K562 (cell line): ENCODE results near the gene ZDHHC11B. TPM values are rescaled to one million over a fixed set of nuclear protein-coding genes. Genes with fewer than 3 reads are reported as not detected.

Source experiments
- ATAC-seq: fragments of 200-7000 bp; cut with Tn5 transposase; 3 replicates; pipeline ENCODE4 v1.9.1; 2020; ENCODE audit warnings: moderate library complexity
- BruUV-seq: library from RNA; stranded (reverse); fragments of 400-500 nt; replicated peaks from 2 replicates; lab custom pipeline; 2021; lab: Mats Ljungman, UMichigan
- CTCF ChIA-PET: fragments of 300-600 bp; formaldehyde crosslinking; extraction: SDS; loops from one replicate; lab custom pipeline; 2021; ENCODE audit warnings: low intra/inter-chr PET ratio; lab: Yijun Ruan, JAX
- POLR2A ChIA-PET: fragments of 300-600, 350-650 bp; sonication (Branson Sonifier 250); formaldehyde crosslinking; extraction: SDS; loops from one replicate; lab custom pipeline; 2021; ENCODE audit warnings: antibody characterized with exemption, inconsistent platforms; lab: Yijun Ruan, JAX
- DNase-seq, 4 experiments: peaks; one replicate each; pipeline versions ENCODE4 v3.0.0 to v3.0.0-alpha.2; 2011 to 2018; ENCODE audit warnings: low spot score in 3 of 4, mixed read lengths in 3 of 4; ENCODE audit errors: extremely low read depth in 1 of 4
- FAIRE-seq: peaks from 2 replicates; lab custom pipeline; 2011; peaks lifted over from hg19 to GRCh38; lab: Jason Lieb, UNC
- H2AFZ ChIP-seq: 2 replicates; pipeline ENCODE4 v1.6.0; 2011; ENCODE audit warnings: low read depth, low read length, control low read depth, inconsistent platforms
- H3K27ac ChIP-seq: fragments of 200-600 bp; 3 replicates; pipeline ENCODE4 v1.8.0; 2011; ENCODE audit warnings: low read depth, mild to moderate bottlenecking, control low read depth, inconsistent platforms, low read length, moderate library complexity, mixed read lengths; ENCODE audit errors: extremely low read depth
- H3K27me3 ChIP-seq, 2 experiments: fragments of 300-600 bp in 1 of 2; 2 replicates in 1 of 2; 3 replicates in 1 of 2; pipeline versions ENCODE4 v1.6.0 to v1.8.0; 2011; ENCODE audit warnings: inconsistent platforms in 2 of 2, low read length in 2 of 2, mild to moderate bottlenecking in 1 of 2, mixed read lengths in 1 of 2, moderate library complexity in 1 of 2; ENCODE audit not compliant: control insufficient read depth in 2 of 2, insufficient read depth in 2 of 2
- H3K36me3 ChIP-seq: fragments of 300-600 bp; 3 replicates; pipeline ENCODE4 v1.8.0; 2011; ENCODE audit warnings: mild to moderate bottlenecking, low read length, inconsistent platforms; ENCODE audit not compliant: control insufficient read depth, insufficient read depth
- H3K4me1 ChIP-seq, 2 experiments: fragments of 200-600 bp in 1 of 2; replicated peaks in 1 of 2; 2 replicates in 1 of 2; 3 replicates in 1 of 2; pipeline versions ENCODE4 v1.5.1 to v1.8.0; 2011; ENCODE audit warnings: inconsistent platforms in 2 of 2, low read length in 2 of 2, mild to moderate bottlenecking in 1 of 2, mixed read lengths in 1 of 2, moderate library complexity in 1 of 2; ENCODE audit not compliant: control insufficient read depth in 2 of 2, insufficient read depth in 2 of 2
- H3K4me2 ChIP-seq: 2 replicates; pipeline ENCODE4 v1.6.1; 2011; ENCODE audit warnings: low read length, control low read depth, inconsistent platforms, mixed read lengths; ENCODE audit not compliant: insufficient read depth
- H3K4me3 ChIP-seq: fragments of 200-600 bp; sonication (generic), shearing (Covaris generic); 2 replicates; pipeline ENCODE4 v1.5.1; 2016; ENCODE audit warnings: control low read depth, inconsistent platforms
- H3K79me2 ChIP-seq: fragments of 200-600 bp; 3 replicates; pipeline ENCODE4 v1.8.0; 2011; ENCODE audit warnings: low read length, inconsistent platforms; ENCODE audit not compliant: control insufficient read depth, insufficient read depth
- H3K9ac ChIP-seq, 2 experiments: 2 replicates each; pipeline versions ENCODE4 v1.6.0 to v1.6.1; 2011; ENCODE audit warnings: low read depth in 2 of 2, low read length in 2 of 2, control low read depth in 1 of 2, inconsistent platforms in 1 of 2, mild to moderate bottlenecking in 1 of 2, mixed read lengths in 1 of 2; ENCODE audit not compliant: insufficient read depth in 1 of 2
- H3K9me1 ChIP-seq: one replicate; pipeline ENCODE4 v1.6.0; 2011; ENCODE audit warnings: inconsistent platforms, mild to moderate bottlenecking, low read length, moderate library complexity; ENCODE audit not compliant: control insufficient read depth, insufficient read depth
- H3K9me3 ChIP-seq: replicated peaks from 2 replicates; pipeline ENCODE4 v1.5.1; 2011; ENCODE audit warnings: low read depth, low read length, inconsistent platforms; ENCODE audit not compliant: control insufficient read depth, insufficient read depth
- H4K20me1 ChIP-seq: replicated peaks from 2 replicates; pipeline ENCODE4 v1.6.1; 2011; ENCODE audit warnings: low read length, inconsistent platforms, mixed read lengths; ENCODE audit not compliant: control insufficient read depth, insufficient read depth
- ELF2 ChIP-seq: fragments of 250-450 bp; sonication (Bioruptor Pico); IDR thresholded peaks from 2 replicates; pipeline ENCODE4 v1.5.0; 2021; ENCODE audit warnings: mild to moderate bottlenecking
- POLR2G ChIP-seq: fragments of 200-400 bp; formaldehyde crosslinking; IDR thresholded peaks from 2 replicates; pipeline ENCODE4 v1.6.1; 2017; ENCODE audit warnings: low read depth, mild to moderate bottlenecking, antibody characterized with exemption, low read length, moderate library complexity
- SLC30A9 ChIP-seq: fragments of 250-450 bp; sonication (Bioruptor Pico); IDR thresholded peaks from 2 replicates; pipeline ENCODE4 v1.8.0; 2022; ENCODE audit warnings: mild to moderate bottlenecking, moderate library complexity
- WGBS: fragments of 100-300 bp; shearing (Covaris generic); methylation state at CpG from one replicate; pipeline ENCODE4 v1.1.6; 2016; ENCODE audit warnings: low coverage, mixed read lengths; ENCODE audit not compliant: insufficient coverage; ENCODE audit errors: missing lambda C conversion rate; 5-methylcytosine and 5-hydroxymethylcytosine counted together
- in situ Hi-C: fragments of 300-500 bp; cut with MboI; formaldehyde crosslinking; loops from 4 replicates; pipeline ENCODE4 v1.15.0; 2018; ENCODE audit warnings: inconsistent platforms, mixed read lengths
- intact Hi-C: fragments of 100-400 bp; cut with micrococcal nuclease; formaldehyde crosslinking; loops from 2 replicates; pipeline ENCODE4 v1.14.2; 2022
- polyA plus RNA-seq, 8 experiments: library from polyadenylated mRNA; depleted of rRNA in 4 of 8; stranded (reverse) in 5 of 8; unstranded in 3 of 8; fragments of >200 nt; fragmentation: Nextera tagmentation in 2 of 8; fragmentation: Illumina TruSeq in 1 of 8; extraction: Ambion mirVana in 2 of 8; extraction: Trizol in 1 of 8; gene quantifications; 2 replicates each; pipeline versions ENCODE4 v1.2.1 to v1.2.3, GENCODE V29; 2011 to 2014; ENCODE audit warnings: inconsistent platforms in 1 of 8, missing spikeins in 1 of 8
- total RNA-seq, 7 experiments: library from RNA; depleted of rRNA in 6 of 7; stranded (reverse); fragments of >200 nt in 6 of 7; fragmentation: Illumina TruSeq in 2 of 7; extraction: Trizol in 2 of 7; gene quantifications; 2 replicates each; pipeline versions ENCODE4 v1.2.1 to v1.2.3, GENCODE V29; 2011 to 2021; ENCODE audit warnings: low replicate concordance in 1 of 7

The ZDHHC11B gene
- total and polyA plus RNA-seq, 9 of the 15 experiments (the other 6 are each of a cell fraction or from before 2014, with no cell fraction given): 0.03 to 0.23 (median 0.15) TPM; not detected in 3

GRCh38 chr5:661891-662750 is 122.4 kb downstream of the ZDHHC11B start:
- in situ Hi-C loops: no loop called here

GRCh38 chr5:660491-661030 is 124.0 kb downstream of the ZDHHC11B start:
- Histone ChIP-seq H3K36me3 (peaks cover 91% of the 10 kb centered on the region), H3K27ac (no peak overlapping the region), H3K9me1 (no peaks in the 10 kb centered on the region), H3K27me3 (no peaks in the 10 kb centered on the region), H3K4me1 (peaks cover 13 to 30% of the 10 kb centered on the region in 2 experiments; a peak in 4 of 5 replicates), H3K4me2 (no peak overlapping the region), H3K9me3 (peaks cover 14% of the 10 kb centered on the region), H2AFZ (no peak overlapping the region), H4K20me1 (no peaks in the 10 kb centered on the region), H3K79me2 (no peaks in the 10 kb centered on the region; the same call in 2 of the 3 replicates), H3K9ac (no peak overlapping the region), H3K4me3 (no peak overlapping the region)
- POLR2A ChIA-PET: no interaction called here
- BruUV-seq: no TSS peak
- FAIRE-seq (no peak), ATAC-seq (no peak), DNase-seq (no peak)
- intact Hi-C loops: no loop called here
- CTCF ChIA-PET: no interaction called here
- peak; percentile 59 for TF ChIP-seq POLR2G
- TF ChIP-seq ELF2 (CRISPR knock-in tag): no peak
- 97% methylated on average over 11 of the region's 11 CpGs for WGBS
- in situ Hi-C loops: no loop called here

More at GRCh38 chr5:661891-662750, 122.4 kb downstream of the ZDHHC11B start:
- Histone ChIP-seq H3K27ac (no peak overlapping the region), H3K4me3 (no peak overlapping the region), H3K36me3 (peaks cover 89% of the 10 kb centered on the region), H4K20me1 (no peaks in the 10 kb centered on the region), H2AFZ (no peak overlapping the region), H3K9ac (no peak overlapping the region), H3K27me3 (no peaks in the 10 kb centered on the region), H3K79me2 (no peaks in the 10 kb centered on the region), H3K4me1 (peaks cover 11 to 40% of the 10 kb centered on the region in 2 experiments; a peak in 4 of 5 replicates), H3K4me2 (no peak overlapping the region), H3K9me1 (no peaks in the 10 kb centered on the region), H3K9me3 (peaks cover 14% of the 10 kb centered on the region)
- intact Hi-C loops: no loop called here
- CTCF ChIA-PET: no interaction called here
- DNase-seq (no peak), ATAC-seq (no peak), FAIRE-seq (no peak)
- TF ChIP-seq POLR2G (peak; percentile 21), SLC30A9 (CRISPR knock-in tag) (no peak)
- POLR2A ChIA-PET: no interaction called here
- no TSS peak for BruUV-seq
- 96% methylated on average over 38 of the region's 53 CpGs for WGBS

Other genes starting within 250 kb of the ZDHHC11B start
- gene CEP72, start 172.4 kb downstream of the ZDHHC11B start, total RNA-seq (2014; rRNA removed): 17.6 and 27.4 TPM in 2 replicates
- 9.4 and 11.3 TPM in 2 replicates for gene CEP72, start 172.4 kb downstream of the ZDHHC11B start, total RNA-seq (2014; rRNA removed; fragmentation: Illumina TruSeq; extraction: Trizol)
- 16.3 and 17.4 TPM in 2 replicates for gene CEP72, start 172.4 kb downstream of the ZDHHC11B start, total RNA-seq (2015; rRNA removed; fragmentation: Illumina TruSeq; extraction: Trizol)
- 33.3 and 38.1 TPM in 2 replicates for gene CEP72, start 172.4 kb downstream of the ZDHHC11B start, total RNA-seq (2021)
- 14.0 and 17.8 TPM in 2 replicates for gene CEP72, start 172.4 kb downstream of the ZDHHC11B start, polyA plus RNA-seq (2011; rRNA removed)
- gene CEP72, start 172.4 kb downstream of the ZDHHC11B start, polyA plus RNA-seq (2014; fragmentation: Illumina TruSeq; extraction: Trizol): 14.2 and 15.2 TPM in 2 replicates
- gene CEP72, start 172.4 kb downstream of the ZDHHC11B start, polyA plus RNA-seq (2014; fragmentation: Nextera tagmentation; extraction: Ambion mirVana): 1 to 10 TPM in 1 of 2 experiments, under 1 TPM in 1; 0.89 to 1.4 TPM
- gene CEP72, start 172.4 kb downstream of the ZDHHC11B start, polyA plus RNA-seq (2014; rRNA removed): 19.9 and 28.6 TPM in 2 replicates
- not detected in 2 replicates for gene TPPP, start 91.4 kb downstream of the ZDHHC11B start, total RNA-seq (2014; rRNA removed)
- gene TPPP, start 91.4 kb downstream of the ZDHHC11B start, total RNA-seq (2014; rRNA removed; fragmentation: Illumina TruSeq; extraction: Trizol): not detected in 2 replicates
- not detected in 2 replicates for gene TPPP, start 91.4 kb downstream of the ZDHHC11B start, total RNA-seq (2015; rRNA removed; fragmentation: Illumina TruSeq; extraction: Trizol)
- gene TPPP, start 91.4 kb downstream of the ZDHHC11B start, total RNA-seq (2021): 0.07 TPM in 2 replicates
- 0.01 and 0.03 TPM in 2 replicates for gene TPPP, start 91.4 kb downstream of the ZDHHC11B start, polyA plus RNA-seq (2011; rRNA removed)
- gene TPPP, start 91.4 kb downstream of the ZDHHC11B start, polyA plus RNA-seq (2014; fragmentation: Illumina TruSeq; extraction: Trizol): 0.01 TPM in 1 of 2 replicates, not detected in the other
- gene TPPP, start 91.4 kb downstream of the ZDHHC11B start, polyA plus RNA-seq (2014; fragmentation: Nextera tagmentation; extraction: Ambion mirVana): not detected
- not detected in 2 replicates for gene TPPP, start 91.4 kb downstream of the ZDHHC11B start, polyA plus RNA-seq (2014; rRNA removed)
- 0.20 and 1.5 TPM in 2 replicates for gene ZDHHC11, start 66.3 kb upstream of the ZDHHC11B start, total RNA-seq (2014; rRNA removed)
- 0.40 and 0.45 TPM in 2 replicates for gene ZDHHC11, start 66.3 kb upstream of the ZDHHC11B start, total RNA-seq (2014; rRNA removed; fragmentation: Illumina TruSeq; extraction: Trizol)
- 0.29 and 0.30 TPM in 2 replicates for gene ZDHHC11, start 66.3 kb upstream of the ZDHHC11B start, total RNA-seq (2015; rRNA removed; fragmentation: Illumina TruSeq; extraction: Trizol)
- gene ZDHHC11, start 66.3 kb upstream of the ZDHHC11B start, total RNA-seq (2021): 2.2 and 2.3 TPM in 2 replicates
- gene ZDHHC11, start 66.3 kb upstream of the ZDHHC11B start, polyA plus RNA-seq (2011; rRNA removed): 0.99 and 1.2 TPM in 2 replicates
- 0.52 and 1.4 TPM in 2 replicates for gene ZDHHC11, start 66.3 kb upstream of the ZDHHC11B start, polyA plus RNA-seq (2014; fragmentation: Illumina TruSeq; extraction: Trizol)
- under 1 TPM; 0.07 to 0.21 TPM for gene ZDHHC11, start 66.3 kb upstream of the ZDHHC11B start, polyA plus RNA-seq (2014; fragmentation: Nextera tagmentation; extraction: Ambion mirVana)
- gene ZDHHC11, start 66.3 kb upstream of the ZDHHC11B start, polyA plus RNA-seq (2014; rRNA removed): 0.97 and 1.4 TPM in 2 replicates
- gene BRD9, start 108.1 kb upstream of the ZDHHC11B start, total RNA-seq (2014; rRNA removed): 52.8 and 58.5 TPM in 2 replicates
- gene BRD9, start 108.1 kb upstream of the ZDHHC11B start, total RNA-seq (2014; rRNA removed; fragmentation: Illumina TruSeq; extraction: Trizol): 37.9 and 39.5 TPM in 2 replicates
- gene BRD9, start 108.1 kb upstream of the ZDHHC11B start, total RNA-seq (2015; rRNA removed; fragmentation: Illumina TruSeq; extraction: Trizol): 43.1 and 44.9 TPM in 2 replicates
- gene BRD9, start 108.1 kb upstream of the ZDHHC11B start, total RNA-seq (2021): 62.3 and 68.7 TPM in 2 replicates
- gene BRD9, start 108.1 kb upstream of the ZDHHC11B start, polyA plus RNA-seq (2011; rRNA removed): 17.3 and 18.0 TPM in 2 replicates
- gene BRD9, start 108.1 kb upstream of the ZDHHC11B start, polyA plus RNA-seq (2014; fragmentation: Illumina TruSeq; extraction: Trizol): 49.7 and 54.7 TPM in 2 replicates
- gene BRD9, start 108.1 kb upstream of the ZDHHC11B start, polyA plus RNA-seq (2014; fragmentation: Nextera tagmentation; extraction: Ambion mirVana): 1 to 10 TPM; 2.4 to 3.7 TPM
- 51.8 and 56.4 TPM in 2 replicates for gene BRD9, start 108.1 kb upstream of the ZDHHC11B start, polyA plus RNA-seq (2014; rRNA removed)
- gene TRIP13, start 108.2 kb upstream of the ZDHHC11B start, total RNA-seq (2014; rRNA removed): 48.2 and 68.7 TPM in 2 replicates
- gene TRIP13, start 108.2 kb upstream of the ZDHHC11B start, total RNA-seq (2014; rRNA removed; fragmentation: Illumina TruSeq; extraction: Trizol): 55.2 and 56.8 TPM in 2 replicates
- 45.1 and 50.8 TPM in 2 replicates for gene TRIP13, start 108.2 kb upstream of the ZDHHC11B start, total RNA-seq (2015; rRNA removed; fragmentation: Illumina TruSeq; extraction: Trizol)
- 50.0 and 53.2 TPM in 2 replicates for gene TRIP13, start 108.2 kb upstream of the ZDHHC11B start, total RNA-seq (2021)
- gene TRIP13, start 108.2 kb upstream of the ZDHHC11B start, polyA plus RNA-seq (2011; rRNA removed): 93.2 and 116 TPM in 2 replicates
- 62.6 and 73.0 TPM in 2 replicates for gene TRIP13, start 108.2 kb upstream of the ZDHHC11B start, polyA plus RNA-seq (2014; fragmentation: Illumina TruSeq; extraction: Trizol)
- gene TRIP13, start 108.2 kb upstream of the ZDHHC11B start, polyA plus RNA-seq (2014; fragmentation: Nextera tagmentation; extraction: Ambion mirVana): 10 to 100 TPM; 24.1 to 28.9 TPM
- gene TRIP13, start 108.2 kb upstream of the ZDHHC11B start, polyA plus RNA-seq (2014; rRNA removed): 65.2 and 73.4 TPM in 2 replicates
- gene NKD2, start 224.1 kb upstream of the ZDHHC11B start, total RNA-seq (2014; rRNA removed): 0.12 and 0.64 TPM in 2 replicates
- not detected in 2 replicates for gene NKD2, start 224.1 kb upstream of the ZDHHC11B start, total RNA-seq (2014; rRNA removed; fragmentation: Illumina TruSeq; extraction: Trizol)
- not detected in 2 replicates for gene NKD2, start 224.1 kb upstream of the ZDHHC11B start, total RNA-seq (2015; rRNA removed; fragmentation: Illumina TruSeq; extraction: Trizol)
- 0.35 and 0.38 TPM in 2 replicates for gene NKD2, start 224.1 kb upstream of the ZDHHC11B start, total RNA-seq (2021)
- gene NKD2, start 224.1 kb upstream of the ZDHHC11B start, polyA plus RNA-seq (2011; rRNA removed): 0.20 and 0.65 TPM in 2 replicates
- gene NKD2, start 224.1 kb upstream of the ZDHHC11B start, polyA plus RNA-seq (2014; fragmentation: Illumina TruSeq; extraction: Trizol): not detected in 2 replicates
- gene NKD2, start 224.1 kb upstream of the ZDHHC11B start, polyA plus RNA-seq (2014; fragmentation: Nextera tagmentation; extraction: Ambion mirVana): not detected
- 0.09 TPM in 1 of 2 replicates, not detected in the other for gene NKD2, start 224.1 kb upstream of the ZDHHC11B start, polyA plus RNA-seq (2014; rRNA removed)